C4-2B (cell line): ENCODE data around the gene CAMTA1.

Experiments
- H3K27ac ChIP-seq: fragments of 450-650 bp; 2 replicates; pipeline ENCODE4 v1.5.1; 2017
- ZFX ChIP-seq: fragments of 450-650 bp; IDR thresholded peaks from 2 replicates; pipeline ENCODE4 v1.6.1; 2017
- TF ChIP-seq, protein P1 (sequence below): fragments of 450-650 bp; conservative IDR thresholded peaks from 2 replicates; pipeline ENCODE4 v1.5.1; 2017; ENCODE audit warnings: mild to moderate bottlenecking

CAMTA1 gene

DNA sequence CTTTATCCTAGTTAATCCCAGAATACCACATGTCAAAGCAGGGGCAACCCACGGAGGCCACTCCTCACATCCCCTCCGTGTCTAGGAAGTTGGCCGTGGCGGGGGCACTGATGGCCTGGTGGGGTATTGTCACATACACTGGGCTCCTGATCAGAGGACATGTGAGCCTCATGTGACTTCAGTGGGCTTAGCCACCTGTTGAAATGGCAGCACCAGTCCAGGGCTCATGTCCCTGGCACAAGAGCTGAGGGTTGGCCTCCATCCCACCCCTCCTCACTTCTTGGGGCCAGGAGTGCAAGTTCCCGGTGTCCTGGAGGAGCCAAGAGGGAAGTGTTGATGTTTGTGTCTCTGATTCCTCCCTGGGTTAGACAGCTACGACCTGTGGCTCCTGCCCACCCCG is 313.4 kb downstream of the CAMTA1 start:
- TF ChIP-seq, protein P1, sequence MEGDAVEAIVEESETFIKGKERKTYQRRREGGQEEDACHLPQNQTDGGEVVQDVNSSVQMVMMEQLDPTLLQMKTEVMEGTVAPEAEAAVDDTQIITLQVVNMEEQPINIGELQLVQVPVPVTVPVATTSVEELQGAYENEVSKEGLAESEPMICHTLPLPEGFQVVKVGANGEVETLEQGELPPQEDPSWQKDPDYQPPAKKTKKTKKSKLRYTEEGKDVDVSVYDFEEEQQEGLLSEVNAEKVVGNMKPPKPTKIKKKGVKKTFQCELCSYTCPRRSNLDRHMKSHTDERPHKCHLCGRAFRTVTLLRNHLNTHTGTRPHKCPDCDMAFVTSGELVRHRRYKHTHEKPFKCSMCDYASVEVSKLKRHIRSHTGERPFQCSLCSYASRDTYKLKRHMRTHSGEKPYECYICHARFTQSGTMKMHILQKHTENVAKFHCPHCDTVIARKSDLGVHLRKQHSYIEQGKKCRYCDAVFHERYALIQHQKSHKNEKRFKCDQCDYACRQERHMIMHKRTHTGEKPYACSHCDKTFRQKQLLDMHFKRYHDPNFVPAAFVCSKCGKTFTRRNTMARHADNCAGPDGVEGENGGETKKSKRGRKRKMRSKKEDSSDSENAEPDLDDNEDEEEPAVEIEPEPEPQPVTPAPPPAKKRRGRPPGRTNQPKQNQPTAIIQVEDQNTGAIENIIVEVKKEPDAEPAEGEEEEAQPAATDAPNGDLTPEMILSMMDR = no peak
- no peak for TF ChIP-seq ZFX
- H3K27ac ChIP-seq = no peak overlapping the region

DNA sequence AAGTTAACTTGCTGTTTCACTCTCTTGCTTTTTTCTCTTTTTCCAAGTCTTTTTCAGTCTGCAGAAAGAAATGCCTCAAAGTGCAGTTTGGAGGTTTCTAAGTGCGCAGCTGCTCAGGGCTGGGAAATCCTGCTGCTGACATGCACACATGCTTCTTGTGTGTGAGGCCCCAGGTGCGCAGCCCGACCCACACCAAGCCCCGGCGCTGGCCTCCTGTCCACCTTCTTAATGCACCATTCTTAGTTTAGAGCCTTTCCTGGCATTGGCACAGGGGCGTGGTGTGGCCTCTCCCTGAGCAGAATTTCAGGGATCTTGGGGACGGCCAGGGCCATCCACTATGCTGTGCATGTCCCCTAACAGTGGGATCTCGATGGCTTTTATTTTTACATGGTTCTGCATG is 315.2 kb downstream of the CAMTA1 start:
- no peak overlapping the region for H3K27ac ChIP-seq
- TF ChIP-seq, protein P1 = no peak
- no peak for TF ChIP-seq ZFX

DNA sequence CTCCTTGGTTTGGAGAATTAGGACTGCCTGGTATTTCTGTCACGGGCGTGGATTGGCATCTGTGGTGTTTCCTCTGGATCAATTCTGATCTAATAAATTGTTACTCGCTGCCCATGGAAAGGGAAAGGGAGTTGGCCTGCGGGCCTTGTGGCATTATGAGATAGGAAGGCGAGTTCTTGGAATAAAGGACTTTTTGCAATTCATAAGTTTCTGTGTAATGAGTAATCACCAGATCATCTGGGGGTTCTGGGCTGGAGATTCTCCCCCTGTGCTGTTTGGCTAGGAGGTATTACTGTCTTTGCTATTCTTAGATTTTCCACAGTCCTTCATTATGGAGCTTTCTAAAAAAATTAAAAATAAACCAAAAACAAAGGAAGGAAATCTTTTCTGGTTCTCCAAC is 315.9 kb downstream of the CAMTA1 start:
- no peak for TF ChIP-seq ZFX
- TF ChIP-seq, protein P1 = no peak
- no peak overlapping the region for H3K27ac ChIP-seq

DNA sequence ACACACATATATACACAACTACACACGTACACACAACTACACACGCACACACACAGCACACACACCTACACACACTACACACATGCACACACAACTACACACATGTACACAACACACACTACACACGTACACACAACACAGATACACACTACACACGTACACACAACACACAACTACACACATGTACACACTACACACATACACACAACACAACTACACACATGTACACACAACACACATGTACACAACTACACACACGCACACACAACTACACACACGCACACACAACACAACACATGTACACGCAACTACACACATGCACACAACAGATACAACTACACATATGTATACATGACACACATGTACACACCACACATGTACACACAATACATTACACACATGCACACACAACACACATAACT is 318.1 kb downstream of the CAMTA1 start:
- H3K27ac ChIP-seq = no peak overlapping the region
- no peak for TF ChIP-seq ZFX
- TF ChIP-seq, protein P1 = no peak

DNA sequence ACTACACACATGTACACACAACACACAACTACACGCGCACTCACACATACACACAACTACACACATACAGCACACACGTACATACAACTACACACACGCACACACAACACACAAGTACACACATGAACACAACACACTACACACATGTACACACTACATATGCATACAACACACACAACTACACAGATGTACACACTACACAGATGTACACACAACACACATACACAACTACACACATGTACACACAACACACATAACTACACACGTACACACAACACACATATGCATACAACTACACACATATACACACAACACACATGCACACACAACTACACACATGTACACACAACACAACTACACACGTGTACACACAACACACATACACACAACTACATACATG is 318.6 kb downstream of the CAMTA1 start:
- TF ChIP-seq, protein P1 = no peak
- no peak for TF ChIP-seq ZFX
- H3K27ac ChIP-seq = no peak overlapping the region

DNA sequence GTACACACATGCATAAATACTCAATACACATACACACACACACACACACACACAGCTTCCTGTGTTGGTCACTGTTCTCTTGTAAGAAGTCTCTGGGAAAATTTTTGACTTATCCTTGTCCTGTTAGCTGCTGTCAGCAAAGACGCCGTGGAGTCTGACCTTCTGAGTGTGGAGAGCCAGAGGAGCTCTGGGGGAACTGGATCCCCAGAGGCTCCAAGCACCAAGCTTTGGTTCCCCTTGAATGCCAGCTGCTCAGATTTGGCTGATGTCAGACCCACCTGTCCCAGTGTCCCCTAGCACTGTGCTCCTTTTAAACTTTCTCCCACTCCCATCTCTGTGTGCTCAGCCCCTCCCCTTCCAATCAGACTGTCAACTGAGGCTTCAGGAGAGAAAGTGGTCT is 319.1 kb downstream of the CAMTA1 start:
- TF ChIP-seq ZFX = no peak
- TF ChIP-seq, protein P1 = no peak
- H3K27ac ChIP-seq = no peak overlapping the region

DNA sequence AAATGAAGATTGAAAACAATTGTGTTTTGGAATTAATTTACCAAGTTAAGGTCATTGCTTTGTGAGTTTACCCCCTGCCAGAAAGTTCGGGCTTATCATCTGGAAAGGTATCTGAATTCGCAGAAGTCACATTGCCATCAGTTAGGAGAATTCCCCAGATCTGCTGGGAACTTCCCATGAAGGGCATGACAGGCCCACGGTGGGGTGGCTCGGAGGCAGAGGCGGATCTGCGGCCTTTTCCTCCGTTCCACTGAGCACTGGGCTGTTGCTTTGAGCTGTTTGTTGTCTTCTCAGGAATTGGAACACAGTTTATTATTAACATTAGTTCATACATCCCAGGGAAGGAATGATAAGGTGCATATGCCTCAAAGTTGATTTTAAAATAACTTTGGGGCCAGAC is 320.0 kb downstream of the CAMTA1 start:
- no peak overlapping the region for H3K27ac ChIP-seq
- TF ChIP-seq, protein P1 = no peak
- no peak for TF ChIP-seq ZFX
